KOPT-K1 (cell line): ENCODE data around the gene PRR19.
"Not testable (repeated sequence)": the region's sequence is repeated elsewhere in the genome, so short reads cannot be mapped to it uniquely, and the experiment has no call there.

Experiments
- H3K27ac ChIP-seq: fragments of 200-600 bp; sonication (generic); 2 replicates; pipeline ENCODE4 v1.5.1; 2016; ENCODE audit warnings: antibody characterized with exemption, mild to moderate bottlenecking, low read depth, low read length; ENCODE audit not compliant: poor library complexity, severe bottlenecking
- H3K36me3 ChIP-seq: fragments of 200-600 bp; sonication (generic); 2 replicates; pipeline ENCODE4 v1.5.1; 2017; ENCODE audit warnings: antibody characterized with exemption, mild to moderate bottlenecking, low read length, moderate library complexity; ENCODE audit not compliant: insufficient read depth
- H3K9me3 ChIP-seq: fragments of 200-600 bp; sonication (generic); 2 replicates; pipeline ENCODE4 v1.5.1; 2017; ENCODE audit warnings: antibody characterized with exemption, low read length, mild to moderate bottlenecking; ENCODE audit not compliant: insufficient read depth, poor library complexity, severe bottlenecking

PRR19 gene

DNA sequence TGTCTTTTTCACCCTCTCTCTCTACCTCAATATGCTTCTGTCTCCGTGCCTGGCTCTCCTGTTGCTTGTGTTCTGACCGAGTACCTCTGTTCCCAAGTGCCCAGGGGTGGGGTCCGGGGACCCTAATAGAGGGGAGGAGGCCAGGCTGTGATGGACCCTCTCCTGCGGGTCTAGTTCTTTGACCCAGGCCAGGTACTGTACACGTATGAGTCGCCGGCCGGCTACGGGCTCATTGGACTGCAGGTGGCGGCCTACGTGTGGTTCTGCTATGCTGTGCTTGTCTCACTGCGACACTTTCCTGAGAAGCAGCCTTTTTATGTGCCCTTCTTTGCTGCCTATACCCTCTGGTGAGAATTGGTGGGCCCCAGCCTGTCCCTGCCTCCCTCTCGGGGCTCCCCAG lies 15.6 kb downstream of the PRR19 start:
- H3K27ac ChIP-seq = no peak overlapping the region
- no peaks in the 10 kb centered on the region for H3K36me3 ChIP-seq
- no peaks in the 10 kb centered on the region for H3K9me3 ChIP-seq

DNA sequence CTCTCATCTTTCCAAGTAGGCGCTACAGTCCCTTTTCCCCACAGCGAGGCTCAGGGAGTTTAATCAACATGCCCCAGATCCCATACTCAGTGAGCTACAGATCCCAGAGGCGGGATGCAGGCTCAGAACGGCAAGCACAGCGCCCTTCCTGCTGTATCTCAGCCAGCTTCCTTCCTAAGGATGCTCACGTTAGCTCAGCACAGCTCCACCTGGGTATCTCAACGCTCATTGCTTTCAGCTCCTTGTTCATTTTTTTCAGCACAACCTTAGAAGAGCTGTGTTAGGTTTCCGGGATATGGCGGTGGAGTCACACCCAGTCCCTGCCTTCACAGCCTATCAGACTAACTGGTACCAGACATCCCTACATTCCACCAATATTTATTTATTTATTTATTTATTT lies 20.4 kb downstream of the PRR19 start:
- no peak overlapping the region for H3K27ac ChIP-seq
- H3K9me3 ChIP-seq = no peaks in the 10 kb centered on the region
- no peaks in the 10 kb centered on the region for H3K36me3 ChIP-seq

DNA sequence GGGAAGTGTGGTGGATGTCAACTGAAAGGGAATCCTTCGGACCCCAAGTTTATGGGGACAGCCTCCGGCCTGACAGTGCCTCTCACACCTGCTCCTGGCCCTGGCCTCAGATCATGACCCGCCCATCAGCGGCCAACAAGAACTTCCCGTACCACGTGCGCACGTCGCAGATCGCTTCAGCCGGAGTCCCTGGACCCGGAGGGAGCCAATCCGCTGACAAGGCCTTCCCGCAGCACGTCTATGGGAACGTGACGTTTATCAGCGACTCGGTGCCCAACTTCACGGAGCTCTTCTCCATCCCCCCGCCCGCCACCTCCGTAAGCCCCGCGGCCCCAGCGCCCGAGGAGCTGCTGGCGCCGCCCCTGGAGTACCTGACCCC lies 21.5 kb downstream of the PRR19 start:
- H3K9me3 ChIP-seq = no peaks in the 10 kb centered on the region
- no peaks in the 10 kb centered on the region for H3K36me3 ChIP-seq
- no peak overlapping the region for H3K27ac ChIP-seq

DNA sequence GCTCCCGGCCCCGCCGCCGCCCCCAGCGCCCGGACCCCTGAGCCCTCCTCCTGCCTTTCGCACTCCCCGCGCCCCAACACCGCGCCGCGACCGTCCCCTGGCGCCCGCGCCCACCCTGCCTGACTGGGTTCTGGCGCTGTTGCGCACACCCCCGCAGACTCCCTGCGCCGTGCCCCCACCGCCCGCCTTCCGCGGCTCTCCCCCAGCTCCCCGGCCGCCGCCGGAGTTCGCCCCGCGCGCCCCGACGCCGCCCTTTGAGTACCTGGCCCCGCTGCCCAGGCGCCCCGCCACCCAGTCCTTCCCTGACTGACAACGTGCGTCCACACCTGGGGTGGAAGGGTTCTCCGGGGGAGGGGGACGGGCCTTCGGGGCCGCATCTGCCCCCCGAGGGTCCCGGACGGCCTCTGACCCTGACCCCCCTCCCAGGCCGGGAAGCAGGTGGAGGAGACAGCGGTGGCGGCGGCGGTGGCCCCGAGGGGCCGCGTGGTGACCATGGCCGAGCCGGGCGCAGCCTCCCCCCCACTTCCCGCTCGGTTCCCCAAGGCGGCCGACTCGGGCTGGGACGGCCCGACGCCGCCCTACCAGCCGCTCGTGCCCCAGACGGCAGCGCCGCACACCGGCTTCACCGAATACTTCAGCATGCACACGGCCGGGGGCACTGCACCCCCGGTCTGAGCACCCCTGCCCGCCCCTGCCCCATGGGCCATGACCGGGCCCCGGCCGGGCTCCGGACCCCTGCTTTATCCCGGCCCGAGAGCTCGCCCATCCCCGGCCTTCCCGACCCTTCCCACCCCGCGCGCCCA lies 22.1 kb downstream of the PRR19 start:
- no peak overlapping the region for H3K27ac ChIP-seq
- H3K36me3 ChIP-seq = no peaks in the 10 kb centered on the region
- H3K9me3 ChIP-seq = no peaks in the 10 kb centered on the region

DNA sequence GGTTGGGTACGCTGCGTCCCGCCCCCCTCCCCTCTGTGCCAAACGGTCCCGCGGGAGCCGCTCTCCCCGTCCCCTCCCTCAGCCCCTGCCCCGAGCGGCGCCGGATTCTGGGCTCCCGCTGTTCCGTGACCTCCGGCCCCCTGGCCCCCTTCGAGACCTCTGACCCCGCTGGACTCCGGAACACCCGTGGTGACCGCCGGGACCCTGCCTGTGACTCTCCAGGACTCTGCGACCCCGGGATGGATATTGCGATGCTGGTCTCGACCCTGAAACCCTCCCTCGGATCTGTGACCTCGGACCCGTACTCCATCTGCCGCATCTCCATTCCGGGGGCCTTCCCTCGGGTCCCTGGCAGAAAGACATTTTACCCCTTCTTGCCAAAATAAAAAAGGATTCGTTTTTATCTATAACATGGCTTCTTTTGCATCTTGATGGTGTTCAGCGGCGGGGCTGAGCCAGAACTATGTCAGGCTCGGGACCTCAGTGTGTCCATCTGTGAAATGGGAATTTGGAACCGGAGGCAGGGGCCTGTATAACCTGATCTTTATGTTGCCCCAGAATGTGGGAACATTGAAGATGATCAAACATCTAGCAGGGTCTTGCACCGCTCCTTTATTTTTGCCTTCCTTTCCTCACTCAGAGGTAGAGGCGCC lies 22.8 kb downstream of the PRR19 start:
- peak overlapping the region; percentile 75 for H3K27ac ChIP-seq
- no peaks in the 10 kb centered on the region for H3K36me3 ChIP-seq
- no peaks in the 10 kb centered on the region for H3K9me3 ChIP-seq

DNA sequence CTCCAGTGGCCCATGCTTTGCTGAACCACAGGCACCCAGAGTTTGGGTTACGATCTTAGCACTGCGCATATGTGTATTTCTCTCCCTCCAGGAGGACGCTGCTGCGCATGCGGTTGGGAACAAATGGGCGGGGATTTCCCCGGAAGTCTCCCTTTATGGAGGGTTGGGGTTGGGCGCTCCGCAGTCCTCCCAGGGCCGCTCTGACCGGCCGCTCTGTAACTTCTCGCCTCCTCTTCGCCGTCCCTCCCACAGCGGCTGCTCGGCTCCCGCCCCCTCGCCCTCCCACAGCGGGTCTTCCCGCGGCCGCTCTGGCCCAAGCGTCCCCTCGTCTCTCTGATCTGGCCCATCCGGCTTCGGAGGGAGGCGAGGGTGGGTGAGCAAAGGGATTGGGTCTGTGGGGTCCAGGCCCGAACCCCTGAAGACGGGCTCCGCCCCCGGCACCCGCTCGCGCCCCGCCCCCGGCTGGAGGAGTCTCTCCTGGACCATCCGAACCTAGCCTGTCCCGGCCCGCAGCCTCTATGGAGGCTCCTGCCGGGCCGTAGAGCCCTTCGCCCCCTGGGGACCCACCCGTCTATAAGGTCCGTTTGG lies 23.5 kb downstream of the PRR19 start, which contains the start of gene MEGF8:
Gene MEGF8 (plus strand): TSS at position 328 of the 588 bp plus-strand sequence. CDS start 609 bp downstream, outside the sequence.
- Histone ChIP-seq H3K9me3 (no peaks in the 10 kb centered on the region), H3K27ac (peak within 1 kb of the TSS; percentile 75), H3K36me3 (no peaks in the 10 kb centered on the region)

DNA sequence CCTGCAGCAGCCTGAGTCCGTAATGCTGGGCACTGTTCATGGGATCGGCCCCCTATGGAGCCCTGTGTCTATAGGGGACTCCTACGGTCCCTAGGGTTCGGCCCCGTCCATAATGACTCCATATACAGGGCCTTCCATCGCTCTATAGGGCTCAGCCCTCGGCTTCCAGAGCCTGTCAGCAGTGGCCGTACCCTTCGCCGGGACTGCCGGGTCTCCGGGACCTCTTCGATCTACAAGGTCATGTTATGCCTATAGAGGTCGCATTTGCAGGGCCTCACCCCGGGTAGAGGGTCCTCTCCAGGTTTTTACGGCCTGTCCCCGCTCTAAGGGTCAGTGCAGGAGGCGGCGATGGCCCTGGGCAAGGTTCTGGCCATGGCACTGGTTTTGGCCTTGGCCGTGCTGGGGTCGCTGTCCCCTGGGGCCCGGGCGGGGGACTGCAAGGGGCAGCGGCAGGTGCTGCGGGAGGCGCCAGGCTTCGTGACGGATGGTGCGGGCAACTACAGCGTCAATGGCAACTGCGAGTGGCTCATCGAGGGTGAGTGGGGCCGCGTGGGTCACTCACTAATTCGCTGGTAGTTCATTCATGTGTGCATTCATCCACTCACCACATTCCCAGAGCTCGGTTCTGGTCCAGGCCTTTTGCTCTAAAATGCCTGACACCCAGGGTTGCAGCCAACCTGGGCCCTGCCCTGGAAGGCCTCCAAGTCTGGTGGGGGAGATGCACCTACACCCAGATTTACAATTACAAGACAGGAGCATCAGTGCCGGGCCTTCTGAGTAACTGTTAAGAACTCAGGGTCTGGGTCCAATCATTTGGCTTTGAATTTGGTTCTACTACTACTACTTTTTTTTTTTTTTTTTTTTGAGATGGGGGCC lies 24.2 kb downstream of the PRR19 start:
- Histone ChIP-seq H3K9me3 (no peaks in the 10 kb centered on the region), H3K36me3 (no peaks in the 10 kb centered on the region), H3K27ac (peak overlapping the region; percentile 75)

DNA sequence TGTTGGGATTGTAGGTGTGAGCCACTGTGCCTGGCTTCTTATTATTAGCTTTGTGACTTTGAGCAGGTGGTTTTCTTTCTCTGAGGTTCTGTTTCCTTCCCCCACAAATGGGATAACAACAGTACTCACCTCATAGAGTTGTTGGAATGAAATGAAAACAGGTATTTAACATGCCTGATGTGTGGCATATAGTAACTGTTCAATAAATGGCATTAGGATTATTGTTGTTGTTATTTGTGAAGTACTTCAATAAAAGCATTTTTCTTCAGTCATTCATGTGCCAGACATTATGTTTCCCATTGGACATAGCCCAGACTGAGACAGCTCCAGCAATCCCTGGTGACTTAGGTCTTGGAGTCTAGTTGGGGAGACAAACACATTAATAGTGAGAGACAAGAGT lies 25.0 kb downstream of the PRR19 start:
- Histone ChIP-seq H3K36me3 (no peaks in the 10 kb centered on the region), H3K27ac (no peak overlapping the region), H3K9me3 (no peaks in the 10 kb centered on the region)

DNA sequence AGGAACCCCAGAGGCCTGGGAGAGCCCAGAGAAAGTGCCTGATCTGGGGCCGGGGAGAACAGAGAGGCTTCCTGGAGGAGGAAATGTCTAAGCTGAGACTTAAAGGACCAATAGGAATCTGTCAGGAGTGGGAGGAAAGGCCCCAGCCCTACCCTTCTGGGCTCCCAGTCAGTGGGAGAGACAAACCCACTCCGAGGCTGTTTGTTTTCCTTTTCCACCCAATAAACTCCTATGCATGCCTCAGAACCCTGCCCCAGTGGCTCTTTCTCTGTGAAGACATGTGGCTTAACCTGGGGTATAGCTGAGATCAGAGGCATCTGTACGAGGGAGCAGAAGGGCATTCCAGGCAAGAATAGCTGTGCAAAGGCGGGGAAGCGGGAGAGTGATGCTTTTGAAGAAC lies 25.4 kb downstream of the PRR19 start:
- Histone ChIP-seq H3K9me3 (no peaks in the 10 kb centered on the region), H3K36me3 (no peaks in the 10 kb centered on the region), H3K27ac (no peak overlapping the region)

DNA sequence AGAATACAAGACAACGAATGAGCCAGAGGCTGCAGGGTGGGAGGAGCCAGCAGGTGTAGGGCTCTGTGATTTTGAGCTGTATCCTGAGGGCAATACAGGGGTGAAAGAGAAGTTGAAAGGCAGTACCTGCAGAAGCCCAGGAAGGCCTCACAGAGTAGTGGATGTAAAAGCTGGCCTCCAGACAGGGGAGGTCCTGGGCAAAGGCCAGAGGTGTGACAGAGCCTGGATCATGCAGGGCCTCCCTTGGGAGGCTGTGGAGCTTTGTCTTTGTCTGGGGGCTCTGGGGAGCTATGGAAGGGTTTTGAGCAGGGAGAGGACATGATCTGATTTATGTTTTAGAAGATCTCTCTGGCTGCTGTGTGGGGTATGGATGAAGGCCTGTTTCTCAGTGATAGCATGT lies 26.2 kb downstream of the PRR19 start:
- Histone ChIP-seq H3K27ac (no peak overlapping the region), H3K36me3 (no peaks in the 10 kb centered on the region), H3K9me3 (no peaks in the 10 kb centered on the region)

DNA sequence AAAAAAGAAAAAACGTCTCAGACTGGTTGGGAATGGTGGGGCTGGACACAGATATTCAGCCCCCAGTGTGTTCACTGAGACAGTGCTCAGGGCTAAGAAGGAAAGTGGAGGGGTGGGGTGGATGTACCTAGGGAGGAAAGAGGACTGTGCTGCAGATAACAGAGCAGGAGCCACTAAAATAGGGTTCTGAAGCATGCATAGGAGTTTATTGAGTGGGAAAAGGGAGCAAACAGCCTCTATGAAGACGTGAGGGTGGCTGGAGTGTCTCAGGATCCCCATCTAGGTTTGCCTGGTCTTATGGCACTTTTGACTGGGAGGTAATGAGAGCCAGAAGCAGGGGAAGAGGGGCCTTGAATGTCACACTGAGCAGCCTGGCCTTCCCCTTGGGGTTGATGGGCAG lies 26.9 kb downstream of the PRR19 start:
- Histone ChIP-seq H3K36me3 (no peaks in the 10 kb centered on the region), H3K27ac (no peak overlapping the region), H3K9me3 (no peaks in the 10 kb centered on the region)

DNA sequence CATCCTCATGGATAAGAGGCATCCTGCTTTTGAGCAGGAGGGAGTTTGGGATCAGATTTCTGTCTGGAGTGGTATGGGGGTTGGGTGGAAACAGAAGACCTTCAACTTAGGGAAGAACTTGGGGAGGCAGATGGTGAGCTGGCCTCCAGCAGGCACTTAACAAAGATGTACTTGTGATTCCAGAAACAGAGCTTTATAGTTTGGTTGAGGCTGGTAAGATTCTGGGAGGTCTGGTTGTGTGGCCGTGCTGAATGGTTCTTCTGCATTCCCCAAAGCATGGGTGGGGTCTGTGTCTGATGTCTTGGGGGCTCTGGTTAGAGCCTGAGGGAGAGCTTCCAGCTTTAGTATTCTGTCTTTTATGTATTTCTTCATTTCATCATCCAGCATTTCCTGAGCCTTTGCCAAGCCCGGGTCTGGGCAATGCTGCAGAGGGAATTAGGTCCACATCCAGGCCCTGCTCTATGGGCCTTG lies 28.3 kb downstream of the PRR19 start:
- H3K9me3 ChIP-seq = no peaks in the 10 kb centered on the region
- no peak overlapping the region for H3K27ac ChIP-seq
- no peaks in the 10 kb centered on the region for H3K36me3 ChIP-seq

DNA sequence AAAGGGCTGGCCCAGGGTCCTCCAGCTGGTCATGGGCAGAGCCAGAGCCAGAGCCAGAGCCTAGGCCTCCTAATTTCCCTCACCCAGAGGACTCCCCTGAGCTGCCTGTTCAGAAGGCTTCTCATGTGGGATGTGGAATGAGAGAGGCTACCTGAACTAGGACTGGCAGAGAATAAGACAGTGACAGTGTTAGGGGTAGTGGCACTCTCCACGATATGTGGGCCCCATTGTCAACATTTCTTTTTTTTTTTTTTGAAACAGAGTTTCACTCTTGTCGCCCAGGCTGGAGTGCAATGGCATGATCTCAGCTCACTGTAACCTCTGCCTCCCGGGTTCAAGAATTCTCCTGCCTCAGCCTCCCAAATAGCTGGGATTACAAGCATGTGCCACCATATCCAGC lies 29.4 kb downstream of the PRR19 start:
- not testable (repeated sequence) for H3K27ac ChIP-seq, H3K9me3 ChIP-seq, H3K36me3 ChIP-seq

DNA sequence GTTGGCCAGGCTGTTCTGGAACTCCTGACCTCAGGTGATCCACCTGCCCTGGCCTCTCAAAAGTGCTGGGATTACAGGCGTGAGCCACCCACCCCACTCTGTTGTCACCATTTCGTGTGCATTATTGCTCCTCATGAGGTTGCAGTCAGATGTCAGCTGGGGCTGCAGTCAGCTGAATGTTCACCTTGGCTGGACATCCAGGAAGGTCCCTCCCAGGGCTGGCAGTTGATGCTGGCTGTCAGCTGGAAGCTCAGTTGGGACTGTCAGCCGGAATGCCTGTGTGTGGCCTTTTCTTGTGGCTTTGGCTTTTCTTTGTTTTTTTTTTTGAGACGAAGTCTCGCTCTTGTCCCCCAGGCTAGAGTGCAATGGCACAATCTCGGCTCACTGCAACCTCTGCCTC lies 30.1 kb downstream of the PRR19 start:
- Histone ChIP-seq H3K36me3 (peaks cover 3% of the 10 kb centered on the region; the same call in 1 of the 2 replicates), H3K27ac (no peak overlapping the region), H3K9me3 (no peaks in the 10 kb centered on the region)

DNA sequence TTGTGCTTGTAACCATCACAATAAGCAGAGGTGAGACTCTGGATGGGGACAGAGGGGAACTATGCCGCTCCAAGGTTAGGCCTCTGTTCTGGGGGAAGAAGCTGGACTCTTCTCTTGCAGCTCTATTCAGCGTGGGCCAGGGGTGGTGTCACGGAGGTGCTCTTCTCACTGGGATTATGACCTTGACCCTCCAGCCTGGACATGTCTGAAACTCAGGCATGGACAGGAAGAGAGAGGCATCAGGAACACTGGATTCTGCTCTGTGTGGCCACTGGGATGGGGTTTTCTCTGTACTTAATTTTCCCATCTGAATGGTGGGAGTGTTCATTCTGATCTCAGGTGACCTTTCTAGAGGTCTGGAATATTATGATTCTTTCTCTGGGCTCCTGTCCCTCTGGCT lies 31.1 kb downstream of the PRR19 start:
- Histone ChIP-seq H3K36me3 (peaks cover 3% of the 10 kb centered on the region; the same call in 1 of the 2 replicates), H3K27ac (no peak overlapping the region), H3K9me3 (no peaks in the 10 kb centered on the region)
